Activated naive CD8-positive, alpha-beta T cell treated with anti-CD3 and anti-CD28 coated beads, Interleukin-2, amount 10 ng/mL, durations not matched to agents 7 days and 5 days (primary cell): ENCODE measurements around the gene ESPL1. TPM values are rescaled to one million over a fixed set of nuclear protein-coding genes. Genes with fewer than 3 reads are reported as not detected.

ENCODE experiments used
- ATAC-seq: fragments of 150-1000 bp; cut with Tn5 transposase; one replicate; pipeline ENCODE4 v1.10.0; 2021; ENCODE audit warnings: low read depth, moderate library complexity
- POLR2A ChIA-PET: fragments of 350-600 bp; sonication (Branson Sonifier 250); formaldehyde crosslinking; loops from one replicate; lab custom pipeline; 2021; ENCODE audit warnings: antibody characterized with exemption; lab: Charles Lee
- DNase-seq: peaks from one replicate; pipeline ENCODE4 v3.0.0; 2021
- H3K27ac Mint-ChIP-seq: one replicate; pipeline ENCODE4 v1.8.0; 2022; ENCODE audit warnings: mild to moderate bottlenecking, mixed read lengths
- H3K27me3 Mint-ChIP-seq: one replicate; pipeline ENCODE4 v1.8.0; 2022; ENCODE audit warnings: mild to moderate bottlenecking, moderate library complexity, mixed read lengths
- H3K36me3 Mint-ChIP-seq: one replicate; pipeline ENCODE4 v1.8.0; 2021; ENCODE audit warnings: mild to moderate bottlenecking, mixed read lengths
- H3K4me1 Mint-ChIP-seq: one replicate; pipeline ENCODE4 v1.8.0; 2021; ENCODE audit warnings: mixed read lengths
- H3K4me3 Mint-ChIP-seq: one replicate; pipeline ENCODE4 v1.8.0; 2022; ENCODE audit warnings: mild to moderate bottlenecking, moderate library complexity, mixed read lengths
- H3K9me3 Mint-ChIP-seq: one replicate; pipeline ENCODE4 v1.8.0; 2021; ENCODE audit warnings: mixed read lengths
- total RNA-seq, 2 experiments: library from RNA; stranded (reverse); gene quantifications; one replicate each; pipeline ENCODE4 v1.2.3, GENCODE V29; 2021

Gene ESPL1
- total RNA-seq, 2 experiments from 2014 or later, result 90.5 to 91.0 TPM

DNA sequence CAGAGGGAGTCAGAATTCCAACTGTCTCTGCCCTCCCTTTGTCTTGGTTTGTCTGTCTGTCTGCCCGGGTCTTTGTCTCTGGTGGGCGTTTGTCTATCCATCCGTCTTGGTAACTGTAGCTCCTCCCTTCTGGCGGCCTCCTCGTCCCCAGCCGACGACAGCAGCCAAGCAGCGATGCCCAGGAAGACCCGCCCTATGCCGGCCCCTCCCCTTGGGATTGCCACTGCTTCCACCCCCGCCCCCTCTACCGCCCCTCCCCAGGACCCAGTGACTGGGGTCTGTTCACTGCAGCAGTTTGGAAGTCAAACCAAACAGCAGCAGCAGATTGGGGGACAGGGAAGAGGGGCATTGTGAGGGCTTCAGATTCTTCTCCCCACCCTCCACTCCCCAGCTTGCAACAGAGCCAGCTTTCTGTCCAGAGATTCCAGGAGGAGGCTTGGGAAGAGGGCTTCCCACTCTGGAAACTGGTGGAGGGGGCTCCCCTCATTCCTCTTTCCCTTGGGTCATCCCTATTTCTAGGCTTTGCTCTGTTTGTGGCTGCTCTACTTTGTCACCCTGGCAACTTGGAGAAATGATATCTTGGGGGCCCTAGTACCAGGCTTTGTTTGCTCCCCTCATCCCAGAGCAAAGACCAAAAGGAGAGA lies 33.7 kb upstream of the ESPL1 start:
- Mint-ChIP-seq H3K36me3 (no peaks in the 10 kb centered on the region), H3K9me3 (no peaks in the 10 kb centered on the region), H3K4me1 (peaks cover 39% of the 10 kb centered on the region), H3K4me3 (peak overlapping the region; percentile 37), H3K27ac (no peak overlapping the region), H3K27me3 (peaks cover 2% of the 10 kb centered on the region)
- POLR2A ChIA-PET, result interaction anchor here (0.7 to 1.4 kb wide), 4 partner anchors 11 to 23 kb away, joined by 3 read pairs; no protein-coding TSS in a partner anchor
- no peak for ATAC-seq
- DNase-seq, result no peak

- Mint-ChIP-seq H3K4me3 (no peak overlapping the region), H3K36me3 (no peaks in the 10 kb centered on the region), H3K9me3 (no peaks in the 10 kb centered on the region), H3K4me1 (peaks cover 35% of the 10 kb centered on the region), H3K27ac (no peak overlapping the region), H3K27me3 (peaks cover 2% of the 10 kb centered on the region)
- POLR2A ChIA-PET, result interaction anchor here (0.5 to 1.7 kb wide), 3 partner anchors 16 to 79 kb away, joined by 3 to 6 read pairs (median 3); no protein-coding TSS in a partner anchor
- DNase-seq (no peak), ATAC-seq (no peak)
Measured at GRCh38 chr12:53235164-53235563, 32.9 kb upstream of the ESPL1 start.

DNA sequence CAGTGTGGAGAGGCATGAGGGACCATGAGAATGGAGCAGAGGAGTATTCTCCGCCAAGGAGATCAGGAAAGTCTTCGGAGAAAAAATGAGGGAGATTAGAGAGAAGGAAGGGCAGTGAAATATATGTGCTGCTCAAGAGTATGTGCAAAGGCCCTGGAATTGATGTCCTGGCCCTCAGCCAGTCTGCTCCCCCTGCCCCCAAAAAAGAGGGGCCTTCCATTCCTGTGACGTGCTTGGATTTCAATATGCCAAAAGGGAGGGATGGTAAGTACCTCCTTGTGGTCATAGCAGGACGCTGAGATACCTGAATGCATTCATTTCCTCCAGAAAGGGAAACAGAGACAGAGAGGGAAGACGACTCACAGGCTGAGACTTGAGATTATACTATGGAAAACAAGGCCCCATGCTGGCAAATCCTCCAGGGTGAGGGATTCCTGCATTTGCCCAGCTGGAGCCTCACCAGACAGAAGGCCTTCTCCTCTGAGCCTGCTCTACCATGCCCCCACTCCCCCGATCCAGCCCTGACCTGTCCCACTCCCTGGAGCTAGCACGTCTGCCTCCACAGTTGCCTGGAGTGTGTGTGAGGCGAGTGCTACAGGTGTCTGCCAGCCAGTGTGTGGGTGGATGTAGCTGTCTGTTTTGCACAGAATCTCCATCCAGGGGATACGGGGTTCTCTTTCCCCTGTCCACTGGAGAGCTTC lies 32.2 kb upstream of the ESPL1 start:
- Mint-ChIP-seq H3K4me1 (peaks cover 33% of the 10 kb centered on the region), H3K9me3 (no peaks in the 10 kb centered on the region), H3K36me3 (no peaks in the 10 kb centered on the region), H3K27me3 (peaks cover 2% of the 10 kb centered on the region), H3K27ac (no peak overlapping the region), H3K4me3 (no peak overlapping the region)
- POLR2A ChIA-PET, result interaction anchor here (0.6 to 1.7 kb wide), 4 partner anchors 13 to 253 kb away, joined by 3 to 6 read pairs (median 4); no protein-coding TSS in a partner anchor
- ATAC-seq (no peak), DNase-seq (no peak)

GRCh38 chr12:53236443-53237111 lies 31.5 kb upstream of the ESPL1 start:
- H3K9me3 Mint-ChIP-seq, result no peaks in the 10 kb centered on the region
- no peak for ATAC-seq
- peaks cover 32% of the 10 kb centered on the region for H3K4me1 Mint-ChIP-seq
- H3K4me3 Mint-ChIP-seq, result peak overlapping the region; percentile 29
- H3K27ac Mint-ChIP-seq, result no peak overlapping the region
- POLR2A ChIA-PET, result interaction anchor here (0.6 to 1.7 kb wide), 3 partner anchors 13 to 252 kb away, joined by 3 to 6 read pairs (median 6); no protein-coding TSS in a partner anchor
- DNase-seq, result no peak
- H3K27me3 Mint-ChIP-seq, result peaks cover 6% of the 10 kb centered on the region
- H3K36me3 Mint-ChIP-seq, result no peaks in the 10 kb centered on the region

DNA sequence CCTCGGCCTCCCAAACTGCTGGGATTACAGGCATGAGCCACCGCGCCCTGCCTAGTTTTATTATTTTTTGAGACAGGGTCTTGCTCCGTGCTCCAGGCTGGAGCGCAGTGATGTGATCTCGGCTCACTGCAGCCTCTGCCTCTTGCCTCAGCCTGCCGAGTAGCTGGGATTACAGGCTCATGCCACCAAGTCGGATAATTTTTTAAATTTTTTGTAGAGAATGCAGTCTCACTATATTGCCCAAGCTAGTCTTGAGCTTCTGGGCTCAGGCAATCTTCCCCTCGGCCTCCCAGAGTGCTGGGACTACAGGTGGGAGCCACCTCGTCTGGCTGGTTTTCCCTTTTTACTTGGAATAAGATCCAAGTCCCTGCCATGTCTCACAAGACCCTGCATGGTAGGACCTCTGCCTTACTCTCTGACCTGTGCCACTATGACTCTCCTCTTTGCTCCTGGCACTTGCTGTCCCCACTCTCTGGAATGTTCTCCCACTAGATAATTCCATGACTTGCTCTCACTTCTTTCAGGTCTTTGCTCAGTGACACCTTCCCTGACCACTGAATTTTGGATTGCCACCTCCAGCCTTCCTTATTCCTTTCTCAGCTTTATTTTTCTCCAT lies 28.3 kb upstream of the ESPL1 start:
- H3K9me3 Mint-ChIP-seq, result no peaks in the 10 kb centered on the region
- POLR2A ChIA-PET, result interaction anchor here (1.0 kb wide), 1 partner anchor 11 kb away, joined by 3 read pairs; no protein-coding TSS in a partner anchor
- H3K27ac Mint-ChIP-seq, result no peak overlapping the region
- ATAC-seq (no peak), DNase-seq (no peak)
- H3K4me3 Mint-ChIP-seq, result no peak overlapping the region
- H3K36me3 Mint-ChIP-seq, result no peaks in the 10 kb centered on the region
- peaks cover 22% of the 10 kb centered on the region for H3K4me1 Mint-ChIP-seq
- peaks cover 20% of the 10 kb centered on the region for H3K27me3 Mint-ChIP-seq

GRCh38 chr12:53241623-53242412 lies 26.3 kb upstream of the ESPL1 start:
- no peak for DNase-seq
- H3K27me3 Mint-ChIP-seq, result peaks cover 22% of the 10 kb centered on the region
- H3K27ac Mint-ChIP-seq, result peak overlapping the region; percentile 33
- H3K4me1 Mint-ChIP-seq, result peaks cover 9% of the 10 kb centered on the region
- POLR2A ChIA-PET, result interaction anchor here (0.7 kb wide), 1 partner anchor 67 kb away, joined by 3 read pairs; no protein-coding TSS in a partner anchor
- no peak overlapping the region for H3K4me3 Mint-ChIP-seq
- no peak for ATAC-seq
- no peaks in the 10 kb centered on the region for H3K36me3 Mint-ChIP-seq
- H3K9me3 Mint-ChIP-seq, result no peaks in the 10 kb centered on the region

- H3K27me3 Mint-ChIP-seq, result peaks cover 22% of the 10 kb centered on the region
- H3K4me3 Mint-ChIP-seq, result no peak overlapping the region
- peaks cover 9% of the 10 kb centered on the region for H3K4me1 Mint-ChIP-seq
- no peak for ATAC-seq
- no peak overlapping the region for H3K27ac Mint-ChIP-seq
- POLR2A ChIA-PET, result interaction anchor here (0.6 to 3.4 kb wide), 2 partner anchors 25 to 50 kb away, joined by 3 to 12 read pairs; no protein-coding TSS in a partner anchor
- no peaks in the 10 kb centered on the region for H3K36me3 Mint-ChIP-seq
- H3K9me3 Mint-ChIP-seq, result no peaks in the 10 kb centered on the region
- DNase-seq, result no peak
Measured at GRCh38 chr12:53244337-53244736, 23.8 kb upstream of the ESPL1 start.

DNA sequence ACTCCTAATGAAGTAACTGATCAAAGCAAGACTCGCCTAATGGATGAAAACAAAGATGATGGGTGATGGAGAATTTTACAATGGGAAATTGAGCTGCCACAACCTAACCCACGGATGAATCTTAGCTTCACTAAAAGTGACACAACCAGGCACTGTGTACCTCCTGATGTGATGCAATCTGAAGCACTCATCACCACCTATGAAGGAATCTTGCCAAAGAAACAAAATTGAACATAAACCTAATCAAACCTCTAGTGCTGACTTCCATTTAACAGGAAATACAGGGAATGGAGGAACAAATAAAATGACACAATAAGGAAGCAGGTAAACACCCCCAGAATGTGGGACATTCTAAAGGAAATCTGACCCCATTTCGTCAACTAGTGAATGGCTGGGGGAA lies 22.8 kb upstream of the ESPL1 start:
- no peak overlapping the region for H3K27ac Mint-ChIP-seq
- ATAC-seq (no peak), DNase-seq (no peak)
- H3K27me3 Mint-ChIP-seq, result peaks cover 22% of the 10 kb centered on the region
- no peaks in the 10 kb centered on the region for H3K36me3 Mint-ChIP-seq
- no peak overlapping the region for H3K4me3 Mint-ChIP-seq
- H3K4me1 Mint-ChIP-seq, result peaks cover 9% of the 10 kb centered on the region
- H3K9me3 Mint-ChIP-seq, result no peaks in the 10 kb centered on the region
- POLR2A ChIA-PET, result interaction anchor here (3.4 kb wide), 1 partner anchor 26 kb away, joined by 12 read pairs; no protein-coding TSS in a partner anchor

- peak overlapping the region; percentile 98 for H3K4me3 Mint-ChIP-seq
- no peaks in the 10 kb centered on the region for H3K27me3 Mint-ChIP-seq
- DNase-seq, result peak; percentile 85
- peak; percentile 85 for ATAC-seq
- POLR2A ChIA-PET, result interaction anchor here (0.6 to 3.6 kb wide), 10 partner anchors 16 to 92 kb away, joined by 3 to 25 read pairs (median 10); partner anchors contain the start of genes CSAD, ESPL1 and ZNF740
- peaks cover 41% of the 10 kb centered on the region for H3K4me1 Mint-ChIP-seq
- H3K27ac Mint-ChIP-seq, result peak overlapping the region; percentile 95
- peaks cover 4% of the 10 kb centered on the region for H3K36me3 Mint-ChIP-seq
- no peaks in the 10 kb centered on the region for H3K9me3 Mint-ChIP-seq
Measured at GRCh38 chr12:53251477-53252348, 16.4 kb upstream of the ESPL1 start.

DNA sequence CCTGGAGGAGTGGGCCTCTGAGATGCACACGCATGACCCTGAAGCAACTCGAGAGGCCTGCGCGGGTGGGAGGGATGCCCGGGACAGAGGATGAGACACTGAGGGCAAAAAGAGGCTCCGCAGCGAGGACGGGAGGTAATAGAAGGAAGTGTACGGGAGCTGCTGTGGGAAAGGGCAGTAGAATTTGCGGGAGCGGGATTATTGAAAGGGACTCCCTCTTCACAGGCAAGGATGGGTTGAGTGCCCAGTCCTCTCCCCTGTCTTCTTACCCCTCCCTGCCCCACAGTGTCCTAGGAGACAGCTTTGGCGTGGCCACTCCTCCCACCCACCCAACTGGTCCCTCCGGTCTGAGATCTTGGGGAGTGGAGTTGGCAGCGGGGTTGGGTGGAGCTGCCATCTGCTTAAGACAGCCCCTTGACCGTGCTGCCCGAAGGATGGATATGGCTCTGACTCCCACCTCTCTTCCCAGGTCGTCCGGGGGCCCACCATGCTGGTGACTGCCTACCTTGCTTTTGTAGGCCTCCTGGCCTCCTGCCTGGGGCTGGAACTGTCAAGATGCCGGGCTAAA lies 15.7 kb upstream of the ESPL1 start:
- POLR2A ChIA-PET, result interaction anchor here (0.7 to 3.6 kb wide), 8 partner anchors 16 to 71 kb away, joined by 3 to 25 read pairs (median 13); partner anchors contain the start of genes AAAS, CSAD, ESPL1 and ZNF740

DNA sequence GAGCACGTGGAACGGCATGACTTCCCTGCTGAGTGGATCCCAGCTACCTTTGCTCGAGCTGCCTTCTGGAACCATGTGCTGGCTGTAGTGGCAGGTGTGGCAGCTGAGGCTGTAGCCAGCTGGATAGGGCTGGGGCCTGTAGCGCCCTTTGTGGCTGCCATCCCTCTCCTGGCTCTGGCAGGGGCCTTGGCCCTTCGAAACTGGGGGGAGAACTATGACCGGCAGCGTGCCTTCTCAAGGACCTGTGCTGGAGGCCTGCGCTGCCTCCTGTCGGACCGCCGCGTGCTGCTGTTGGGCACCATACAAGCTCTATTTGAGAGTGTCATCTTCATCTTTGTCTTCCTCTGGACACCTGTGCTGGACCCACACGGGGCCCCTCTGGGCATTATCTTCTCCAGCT lies 14.8 kb upstream of the ESPL1 start:
- peaks cover 39% of the 10 kb centered on the region for H3K4me1 Mint-ChIP-seq
- H3K27me3 Mint-ChIP-seq, result no peaks in the 10 kb centered on the region
- DNase-seq (no peak), ATAC-seq (no peak)
- H3K4me3 Mint-ChIP-seq, result peak overlapping the region; percentile 98
- peak overlapping the region; percentile 95 for H3K27ac Mint-ChIP-seq
- no peaks in the 10 kb centered on the region for H3K9me3 Mint-ChIP-seq
- POLR2A ChIA-PET, result interaction anchor here (0.5 to 3.6 kb wide), 6 partner anchors 12 to 47 kb away, joined by 3 to 25 read pairs (median 10); no protein-coding TSS in a partner anchor
- peaks cover 6% of the 10 kb centered on the region for H3K36me3 Mint-ChIP-seq

More for the DNA sequence above, 15.7 kb upstream of the ESPL1 start:
- Mint-ChIP-seq H3K9me3 (no peaks in the 10 kb centered on the region), H3K27me3 (no peaks in the 10 kb centered on the region), H3K27ac (peak overlapping the region; percentile 95), H3K4me1 (peaks cover 39% of the 10 kb centered on the region), H3K4me3 (peak overlapping the region; percentile 98), H3K36me3 (peaks cover 4% of the 10 kb centered on the region)
- DNase-seq, result no peak
- ATAC-seq, result no peak
